ENCODE data around the gene CDT1. TPM values are rescaled to one million over a fixed set of nuclear protein-coding genes. Genes with fewer than 3 reads are reported as not detected.
A peak's percentile ranks its signal among the peaks of the same experiment; 100 is the strongest.

The CDT1 gene
- total RNA-seq, 2 donors from 2014 or later = 0.71 TPM; not detected in 1

DNA sequence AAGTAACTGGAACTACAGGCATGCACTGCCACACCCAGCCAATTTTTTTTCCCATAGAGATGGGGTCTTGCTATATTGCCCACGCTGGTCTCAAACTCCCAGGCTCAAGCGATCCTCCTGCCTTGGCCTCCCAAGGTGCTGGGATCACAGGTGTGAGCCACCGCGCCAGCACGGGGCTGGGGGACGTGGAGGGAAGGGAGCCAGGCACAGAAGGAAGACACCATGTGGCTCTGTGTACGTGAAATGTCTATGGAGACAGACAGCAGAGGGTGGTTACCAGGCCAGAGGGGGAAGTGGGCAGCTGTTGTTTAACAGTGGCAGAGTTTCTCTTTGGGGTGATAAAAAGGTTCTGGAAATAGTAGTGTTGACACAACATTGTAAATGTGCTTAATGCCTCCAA, 14.0 kb upstream of the CDT1 start:
- TF ChIP-seq, protein P1, sequence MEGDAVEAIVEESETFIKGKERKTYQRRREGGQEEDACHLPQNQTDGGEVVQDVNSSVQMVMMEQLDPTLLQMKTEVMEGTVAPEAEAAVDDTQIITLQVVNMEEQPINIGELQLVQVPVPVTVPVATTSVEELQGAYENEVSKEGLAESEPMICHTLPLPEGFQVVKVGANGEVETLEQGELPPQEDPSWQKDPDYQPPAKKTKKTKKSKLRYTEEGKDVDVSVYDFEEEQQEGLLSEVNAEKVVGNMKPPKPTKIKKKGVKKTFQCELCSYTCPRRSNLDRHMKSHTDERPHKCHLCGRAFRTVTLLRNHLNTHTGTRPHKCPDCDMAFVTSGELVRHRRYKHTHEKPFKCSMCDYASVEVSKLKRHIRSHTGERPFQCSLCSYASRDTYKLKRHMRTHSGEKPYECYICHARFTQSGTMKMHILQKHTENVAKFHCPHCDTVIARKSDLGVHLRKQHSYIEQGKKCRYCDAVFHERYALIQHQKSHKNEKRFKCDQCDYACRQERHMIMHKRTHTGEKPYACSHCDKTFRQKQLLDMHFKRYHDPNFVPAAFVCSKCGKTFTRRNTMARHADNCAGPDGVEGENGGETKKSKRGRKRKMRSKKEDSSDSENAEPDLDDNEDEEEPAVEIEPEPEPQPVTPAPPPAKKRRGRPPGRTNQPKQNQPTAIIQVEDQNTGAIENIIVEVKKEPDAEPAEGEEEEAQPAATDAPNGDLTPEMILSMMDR (IDR thresholded peaks at IDR 0.05) = no peak
- Histone ChIP-seq H3K9me3 (no peaks in the 10 kb centered on the region), H3K27ac (no peak overlapping the region), H3K4me1 (ENCODE audit: control insufficient read depth in 1 of 2, low read depth in 2 of 2) (peaks cover 0 to 3% of the 10 kb centered on the region in 2 donors), H3K27me3 (replicated peaks; ENCODE audit: insufficient read depth) (no peaks in the 10 kb centered on the region), H3K36me3 (no peaks in the 10 kb centered on the region), H3K4me3 (no peak overlapping the region)
- ATAC-seq (ENCODE audit: insufficient number of reproducible peaks, low FRiP score, low read depth) (no peak), DNase-seq (ENCODE audit: low spot score) (no peak)

DNA sequence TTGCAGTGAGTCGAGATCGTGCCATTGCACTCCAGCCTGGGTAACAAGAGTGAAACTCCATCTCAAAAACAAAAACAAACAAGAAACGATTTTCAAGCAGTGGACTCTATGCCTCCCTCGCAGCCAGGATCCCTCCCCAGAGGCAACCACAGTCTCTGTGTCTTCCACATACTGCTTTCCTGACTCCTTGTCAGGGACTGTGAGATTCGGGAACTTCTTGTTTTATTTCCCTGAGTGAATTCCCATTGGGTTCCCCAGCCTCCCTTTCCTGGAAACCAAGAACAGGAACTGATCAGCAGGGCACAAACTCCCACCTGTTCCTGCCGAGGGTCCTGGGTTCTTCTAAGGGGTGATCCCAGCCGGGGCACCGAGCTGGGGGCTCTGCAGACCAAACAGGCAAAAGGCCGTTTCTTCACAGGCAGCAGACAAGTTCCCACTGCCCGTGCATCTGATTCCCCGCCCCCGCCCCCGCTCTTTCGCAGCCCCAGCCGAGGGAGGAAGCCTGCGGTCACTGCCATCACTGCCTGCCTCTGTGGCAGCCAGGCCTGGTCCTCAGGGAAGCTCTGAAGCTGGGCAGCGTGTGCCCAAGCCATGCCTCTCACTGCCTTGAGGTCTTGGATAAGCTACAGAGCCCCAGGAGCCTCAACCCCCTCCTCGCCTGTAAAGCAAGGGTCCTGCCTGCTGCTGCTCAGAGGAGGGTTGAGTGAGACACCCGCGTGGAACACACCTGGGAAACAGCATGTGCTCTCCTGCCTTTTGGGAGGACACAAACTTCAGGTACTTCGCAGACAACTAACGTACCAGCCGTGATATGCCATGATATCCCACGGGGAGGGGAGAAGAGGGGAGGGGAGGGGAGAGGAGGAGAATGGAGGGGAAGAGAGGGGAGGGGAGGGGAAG, 13.0 kb upstream of the CDT1 start:
- ATAC-seq (ENCODE audit: insufficient number of reproducible peaks, low FRiP score, low read depth) = no peak
- H3K27me3 ChIP-seq (replicated peaks; ENCODE audit: insufficient read depth) = no peaks in the 10 kb centered on the region
- H3K9me3 ChIP-seq = no peaks in the 10 kb centered on the region
- peaks cover 0 to 2% of the 10 kb centered on the region in 2 donors for H3K4me1 ChIP-seq (ENCODE audit: control insufficient read depth in 1 of 2, low read depth in 2 of 2)
- H3K27ac ChIP-seq = no peak overlapping the region
- TF ChIP-seq, protein P1 (IDR thresholded peaks at IDR 0.05) = no peak
- DNase-seq (ENCODE audit: low spot score) = no peak
- no peaks in the 10 kb centered on the region for H3K36me3 ChIP-seq
- peak overlapping the region; percentile 11 for H3K4me3 ChIP-seq

DNA sequence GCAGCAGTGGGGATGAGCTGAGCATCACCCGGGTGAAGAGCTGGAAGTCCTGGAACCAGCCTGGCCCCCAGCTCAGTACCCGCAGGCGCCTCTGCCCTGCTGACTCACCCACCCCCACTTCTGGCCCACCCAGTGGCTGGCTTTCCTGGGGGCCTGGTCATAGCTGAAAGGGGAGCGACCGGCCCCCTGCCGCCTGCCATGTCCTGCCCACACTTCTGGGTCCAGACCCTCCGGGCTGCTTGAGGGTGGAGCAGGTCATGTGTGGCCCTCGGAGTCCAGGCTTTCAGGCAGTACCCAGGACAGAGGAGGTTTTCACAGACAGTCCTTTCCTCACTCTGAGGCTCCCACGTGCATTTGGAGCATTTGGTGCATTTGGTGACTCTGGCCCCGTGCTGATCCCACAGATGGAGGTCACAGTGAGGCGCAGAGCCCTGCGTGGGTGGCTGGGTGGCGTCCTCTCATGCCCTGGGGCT, 11.5 kb upstream of the CDT1 start:
- Histone ChIP-seq H3K36me3 (no peaks in the 10 kb centered on the region), H3K27me3 (replicated peaks; ENCODE audit: insufficient read depth) (no peaks in the 10 kb centered on the region), H3K4me1 (ENCODE audit: control insufficient read depth in 1 of 2, low read depth in 2 of 2) (no peaks in the 10 kb centered on the region), H3K9me3 (no peaks in the 10 kb centered on the region), H3K4me3 (no peak overlapping the region), H3K27ac (no peak overlapping the region)
- TF ChIP-seq, protein P1 (IDR thresholded peaks at IDR 0.05) = no peak
- DNase-seq (ENCODE audit: low spot score) = no peak
- no peak for ATAC-seq (ENCODE audit: insufficient number of reproducible peaks, low FRiP score, low read depth)

DNA sequence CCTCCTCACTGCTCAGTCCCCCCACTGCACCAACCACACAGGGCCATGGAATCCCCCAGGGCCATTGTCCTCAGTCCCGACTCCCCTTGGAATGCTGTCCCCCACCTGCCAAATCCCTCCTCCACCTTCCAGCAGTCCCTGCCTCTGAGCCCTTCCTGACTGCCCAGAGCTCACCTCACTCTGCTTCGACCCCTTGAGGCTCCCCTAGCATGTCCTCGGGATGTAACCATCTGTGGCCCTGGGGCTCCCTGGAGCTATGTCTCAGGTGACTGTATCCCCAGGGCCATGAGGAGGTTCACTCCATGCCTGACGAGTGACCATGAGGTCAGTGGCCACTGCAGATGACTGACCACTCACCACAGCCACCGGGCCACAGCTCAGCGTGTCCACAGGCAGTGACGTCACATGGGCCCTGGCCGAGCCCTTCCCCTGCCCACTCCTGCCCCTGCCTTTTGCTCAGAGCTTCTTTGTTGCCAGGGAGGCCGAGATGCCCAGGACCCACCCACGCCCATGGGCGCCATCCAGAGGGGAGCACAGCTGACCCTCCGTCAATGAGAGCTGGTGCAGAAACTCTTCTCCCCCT, 10.8 kb upstream of the CDT1 start:
- DNase-seq (ENCODE audit: low spot score) (no peak), ATAC-seq (ENCODE audit: insufficient number of reproducible peaks, low FRiP score, low read depth) (no peak)
- no peaks in the 10 kb centered on the region for H3K27me3 ChIP-seq (replicated peaks; ENCODE audit: insufficient read depth)
- H3K4me1 ChIP-seq (ENCODE audit: control insufficient read depth in 1 of 2, low read depth in 2 of 2) = no peaks in the 10 kb centered on the region
- no peaks in the 10 kb centered on the region for H3K9me3 ChIP-seq
- no peak overlapping the region for H3K27ac ChIP-seq
- H3K4me3 ChIP-seq = no peak overlapping the region
- TF ChIP-seq, protein P1 (IDR thresholded peaks at IDR 0.05) = no peak
- H3K36me3 ChIP-seq = no peaks in the 10 kb centered on the region

DNA sequence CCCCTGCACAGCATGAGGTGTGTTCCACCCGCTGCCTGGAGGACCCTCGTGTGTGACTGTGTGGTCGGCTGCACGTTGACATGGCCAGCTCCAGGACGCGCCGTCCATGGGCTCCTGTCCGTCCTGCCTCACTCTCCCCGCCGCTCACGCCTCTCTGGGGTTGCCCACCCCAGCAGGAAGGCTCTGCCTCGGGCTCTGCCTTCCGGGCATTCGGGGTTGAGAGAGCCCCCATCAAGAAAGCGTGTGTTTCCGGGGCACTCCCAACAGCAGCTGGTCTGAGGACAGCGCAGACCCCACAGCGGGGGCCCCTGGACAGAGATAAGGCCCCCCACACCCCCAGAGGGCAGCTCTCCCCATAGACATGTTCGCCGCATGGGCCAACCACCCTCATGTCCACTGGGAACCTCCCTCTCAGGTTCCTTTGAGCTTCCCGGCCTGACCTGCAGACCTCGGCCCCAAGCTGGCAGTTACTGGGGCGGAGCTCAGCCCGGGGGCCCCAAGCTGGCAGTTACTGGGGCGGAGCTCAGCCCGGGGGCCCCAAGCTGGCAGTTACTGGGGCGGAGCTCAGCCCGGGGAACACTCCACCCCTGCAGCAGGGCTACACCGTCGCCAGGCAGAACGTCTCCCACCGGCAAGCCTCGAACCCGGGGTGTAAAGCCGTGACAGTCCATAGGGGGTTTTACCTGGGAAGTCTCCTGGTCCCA, 10.2 kb upstream of the CDT1 start:
- TF ChIP-seq, protein P1 (IDR thresholded peaks at IDR 0.05) = no peak
- no peak for DNase-seq (ENCODE audit: low spot score)
- Histone ChIP-seq H3K27ac (no peak overlapping the region), H3K9me3 (no peaks in the 10 kb centered on the region), H3K4me3 (no peak overlapping the region), H3K4me1 (ENCODE audit: control insufficient read depth in 1 of 2, low read depth in 2 of 2) (no peaks in the 10 kb centered on the region), H3K36me3 (no peaks in the 10 kb centered on the region), H3K27me3 (replicated peaks; ENCODE audit: insufficient read depth) (no peaks in the 10 kb centered on the region)
- ATAC-seq (ENCODE audit: insufficient number of reproducible peaks, low FRiP score, low read depth) = no peak

Measured in thoracic aorta (tissue), 2 donors.